Measurements from ENCODE around the gene UGT1A4. TPM values are rescaled to one million over a fixed set of nuclear protein-coding genes. Genes with fewer than 3 reads are reported as not detected.

UGT1A4 gene
- total and polyA plus RNA-seq, 8 donors: 0.38 to 7.2 (median 1.2) TPM; not detected in 3

- intact Hi-C loops (cut with DNase I; ENCODE audit: low total_unique reads): no loop called here
Measured at GRCh38 chr2:233689031-233689430, 29.5 kb upstream of the UGT1A4 start.

GRCh38 chr2:233689501-233689900 is 29.0 kb upstream of the UGT1A4 start:
- Histone ChIP-seq H3K36me3 (no peaks in the 10 kb centered on the region), H3K4me3 (no peak overlapping the region), H3K27me3 (no peaks in the 10 kb centered on the region), H3K27ac (peak overlapping the region in 4 of 5 donors; percentile 43 to 82 (median 64)), H3K4me1 (peaks cover 0 to 31% (median 17%) of the 10 kb centered on the region in 4 donors), H3K9me3 (no peaks in the 10 kb centered on the region)
- 1 to 10% (median 4%) methylated on average over 3 of the region's 3 CpGs for WGBS, 5 donors
- TF ChIP-seq EP300 (IDR thresholded peaks at IDR 0.05): no peak
- peak in 1 of 3 donors; percentile 59 for TF ChIP-seq POLR2AphosphoS5 (IDR thresholded peaks at IDR 0.05)
- peak; percentile 57 to 68 for DNase-seq
- intact Hi-C loops (cut with DNase I; ENCODE audit: low total_unique reads): no loop called here

More at GRCh38 chr2:233689031-233689430, 29.5 kb upstream of the UGT1A4 start:
- TF ChIP-seq POLR2A (IDR thresholded peaks at IDR 0.05) (no peak), POLR2AphosphoS5 (IDR thresholded peaks at IDR 0.05) (no peak), CTCF (IDR thresholded peaks at IDR 0.05) (no peak), EP300 (IDR thresholded peaks at IDR 0.05) (no peak)
- Histone ChIP-seq H3K4me3 (no peak overlapping the region), H3K36me3 (no peaks in the 10 kb centered on the region), H3K27me3 (no peaks in the 10 kb centered on the region), H3K9me3 (no peaks in the 10 kb centered on the region), H3K27ac (peak overlapping the region; percentile 43 to 82 (median 76)), H3K4me1 (peaks cover 0 to 31% (median 17%) of the 10 kb centered on the region in 4 donors)
- no peak for DNase-seq

GRCh38 chr2:233690444-233690843 is 28.1 kb upstream of the UGT1A4 start:
- H3K9me3 ChIP-seq: no peaks in the 10 kb centered on the region
- peak overlapping the region in 4 of 5 donors; percentile 64 to 82 (median 74) for H3K27ac ChIP-seq
- no peak overlapping the region for H3K4me3 ChIP-seq
- TF ChIP-seq POLR2A (IDR thresholded peaks at IDR 0.05): no peak
- TF ChIP-seq POLR2AphosphoS5 (IDR thresholded peaks at IDR 0.05): no peak
- no peaks in the 10 kb centered on the region for H3K27me3 ChIP-seq
- no peak for DNase-seq
- WGBS, 5 donors: 51 to 59% (median 55%) methylated on average over 4 of the region's 4 CpGs
- H3K4me1 ChIP-seq: peaks cover 0 to 31% (median 17%) of the 10 kb centered on the region in 4 donors
- no peaks in the 10 kb centered on the region for H3K36me3 ChIP-seq
- intact Hi-C loops (cut with DNase I; ENCODE audit: low total_unique reads): no loop called here

- WGBS, 5 donors: 32 to 55% (median 47%) methylated on average over 10 to 11 of the region's 11 CpGs
Measured at GRCh38 chr2:233691443-233692433, 26.8 kb upstream of the UGT1A4 start.

GRCh38 chr2:233692648-233693047 is 25.9 kb upstream of the UGT1A4 start, which contains the start of gene UGT1A6:
Gene UGT1A6, plus strand, starts transcription at chr2:233692890. Its CDS starts 115 bp downstream, at chr2:233693005.
- WGBS, 5 donors: 35 to 62% (median 39%) methylated on average over 4 of the region's 4 CpGs

More at GRCh38 chr2:233691443-233692433, 26.8 kb upstream of the UGT1A4 start:
- TF ChIP-seq POLR2AphosphoS5 (IDR thresholded peaks at IDR 0.05) (peak in 2 of 3 donors; percentile 75 to 79), POLR2A (IDR thresholded peaks at IDR 0.05) (peak in 1 of 4 donors; percentile 53), EP300 (IDR thresholded peaks at IDR 0.05) (no peak)
- H3K36me3 ChIP-seq: no peaks in the 10 kb centered on the region
- no peaks in the 10 kb centered on the region for H3K9me3 ChIP-seq
- peak overlapping the region; percentile 64 to 82 (median 76) for H3K27ac ChIP-seq
- peaks cover 0 to 31% (median 17%) of the 10 kb centered on the region in 4 donors for H3K4me1 ChIP-seq
- DNase-seq: peak; percentile 46 to 75
- no peaks in the 10 kb centered on the region for H3K27me3 ChIP-seq
- H3K4me3 ChIP-seq: peak overlapping the region in 2 of 4 donors; percentile 12 to 38
- intact Hi-C loops (cut with DNase I; ENCODE audit: low total_unique reads): no loop called here

More at GRCh38 chr2:233692648-233693047, 25.9 kb upstream of the UGT1A4 start, which contains the start of gene UGT1A6:
- no peaks in the 10 kb centered on the region for H3K27me3 ChIP-seq
- H3K36me3 ChIP-seq: no peaks in the 10 kb centered on the region
- intact Hi-C loops (cut with DNase I; ENCODE audit: low total_unique reads): no loop called here
- no peak for TF ChIP-seq POLR2A (IDR thresholded peaks at IDR 0.05)
- TF ChIP-seq CTCF (IDR thresholded peaks at IDR 0.05): no peak
- TF ChIP-seq EP300 (IDR thresholded peaks at IDR 0.05): no peak
- no peak for TF ChIP-seq POLR2AphosphoS5 (IDR thresholded peaks at IDR 0.05)
- H3K4me3 ChIP-seq: peak within 1 kb of the TSS in 3 of 4 donors; percentile 23 to 38 (median 30)
- H3K27ac ChIP-seq: peak within 1 kb of the TSS; percentile 64 to 86 (median 76)
- DNase-seq: peak in 1 of 2 donors; percentile 12
- H3K9me3 ChIP-seq: no peaks in the 10 kb centered on the region
- peaks cover 0 to 31% (median 17%) of the 10 kb centered on the region in 4 donors for H3K4me1 ChIP-seq

Measured in stomach (tissue), 9 donors.